Right lung (tissue), 5 donors: ENCODE data around the gene VAV3. TPM values are rescaled to one million over a fixed set of nuclear protein-coding genes. Genes with fewer than 3 reads are reported as not detected.

ENCODE experiments used
- DNase-seq, 2 donors: peaks; one replicate each; pipeline ENCODE4 v3.0.0-alpha.2; 2013
- polyA plus RNA-seq, 5 donors: library from polyadenylated mRNA; unstranded; fragments of 120-200 nt; gene quantifications; one replicate each; pipeline versions ENCODE4 v1.2.1 to v1.2.3, GENCODE V29; 2013; ENCODE audit warnings: inconsistent platforms in 1 of 5, low replicate concordance in 1 of 5; ENCODE audit not compliant: insufficient read length in 5 of 5, insufficient read depth in 1 of 5

The VAV3 gene
- polyA plus RNA-seq, 5 donors: 5.9 to 6.8 (median 6.6) TPM

DNA sequence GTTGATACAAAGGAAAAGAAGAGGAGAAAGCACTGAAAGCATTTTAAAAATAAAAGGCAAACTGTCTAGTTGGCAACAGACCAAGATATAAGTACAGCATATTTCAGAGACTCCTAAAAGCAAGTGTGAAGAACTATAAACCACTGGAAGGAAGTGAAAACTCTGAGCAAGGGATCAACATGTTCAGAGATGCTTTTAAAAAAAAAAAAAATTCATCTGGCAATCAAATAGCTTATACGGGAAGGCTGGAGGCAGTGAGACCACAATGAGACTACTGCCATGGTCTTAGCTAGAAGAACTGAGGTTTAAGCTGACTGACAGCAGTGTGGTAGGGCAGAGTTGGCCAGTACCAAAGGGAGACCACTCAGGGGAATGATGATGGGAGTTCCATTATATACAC is 124.3 kb downstream of the VAV3 start:
- no peak for DNase-seq

- DNase-seq: no peak
These were observed 126.9 kb downstream of the VAV3 start for GRCh38 chr1:107838056-107838455.

DNA sequence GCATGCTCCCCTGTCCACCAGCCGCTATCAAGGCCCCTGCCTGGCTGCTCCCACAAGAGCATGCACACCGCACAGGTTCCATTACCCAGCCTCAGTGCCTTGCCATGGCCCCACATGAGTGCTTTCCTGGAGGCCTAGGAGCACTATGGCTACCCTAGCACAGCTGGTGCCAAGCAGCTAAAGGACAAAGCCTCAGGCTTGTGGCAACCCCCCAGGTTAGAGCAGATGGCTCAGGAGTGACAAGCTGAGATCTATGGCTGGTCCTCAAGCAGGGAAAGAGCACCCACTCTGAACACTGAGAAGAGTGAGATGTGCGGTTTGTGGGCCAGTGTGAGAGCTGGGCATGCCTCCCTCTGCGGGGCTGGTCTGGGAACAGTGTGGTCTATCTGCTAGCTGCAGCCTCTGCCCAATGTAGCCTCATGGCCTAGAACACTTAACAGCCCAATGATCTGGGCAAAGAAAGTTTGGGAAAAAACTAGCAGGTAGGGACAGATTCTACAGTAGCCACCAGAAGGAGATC is 129.8 kb downstream of the VAV3 start:
- no peak for DNase-seq

- DNase-seq: no peak
These were observed 131.9 kb downstream of the VAV3 start for GRCh38 chr1:107833061-107833460.

GRCh38 chr1:107831921-107832320 is 133.1 kb downstream of the VAV3 start:
- no peak for DNase-seq

GRCh38 chr1:107830526-107830925 is 134.5 kb downstream of the VAV3 start:
- DNase-seq: no peak

DNA sequence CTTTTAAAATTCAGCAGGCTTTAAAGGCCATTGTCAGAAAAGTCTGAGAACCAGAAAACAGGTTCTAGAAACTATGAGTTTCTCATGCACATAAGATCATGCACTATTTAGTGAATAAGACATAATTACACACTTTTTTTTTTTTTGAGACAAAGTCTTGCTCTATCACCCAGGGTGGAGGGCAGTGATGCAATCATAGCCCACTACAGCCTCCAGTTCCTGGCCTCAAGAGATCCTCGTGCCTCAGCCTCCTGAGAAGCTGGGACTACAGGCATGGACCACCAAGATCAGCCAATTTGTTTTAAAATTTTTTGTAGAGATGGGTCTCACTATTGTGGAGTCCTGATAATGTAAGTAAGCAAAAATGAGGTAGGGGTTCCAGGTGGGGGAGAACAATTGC is 134.9 kb downstream of the VAV3 start:
- no peak for DNase-seq

DNA sequence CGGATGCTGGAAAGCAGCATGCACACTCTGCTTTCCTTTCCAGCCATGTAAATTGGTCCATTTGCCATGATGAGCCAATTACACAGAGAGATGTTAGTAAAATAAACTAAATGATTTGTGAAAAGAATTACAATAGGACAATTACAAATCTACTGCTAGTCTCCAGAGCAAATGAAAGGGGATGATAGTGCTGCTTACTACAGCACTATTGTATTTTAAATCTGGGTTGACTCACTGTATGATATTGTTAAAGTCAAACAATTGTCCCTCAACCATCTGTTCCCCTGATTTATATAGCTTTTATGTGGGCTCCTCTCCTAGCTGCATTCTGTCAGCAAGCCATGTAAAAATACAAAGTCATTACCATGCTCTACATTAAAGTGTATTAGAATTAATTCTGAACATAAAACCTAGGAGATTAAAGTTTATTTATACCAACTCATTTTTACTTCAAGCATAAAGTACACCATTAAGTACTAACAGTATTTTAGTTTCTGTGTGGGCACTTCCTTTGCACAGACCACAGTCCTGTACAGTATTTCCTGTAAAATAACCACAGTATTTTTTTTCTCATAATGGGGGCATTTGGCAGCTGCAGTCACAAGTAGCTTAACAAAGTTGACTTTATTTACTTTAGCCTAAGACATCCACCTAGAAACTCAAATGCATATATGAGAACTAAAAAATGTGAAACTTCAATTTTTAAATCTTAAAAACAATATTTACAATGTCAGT is 135.8 kb downstream of the VAV3 start:
- DNase-seq: no peak

- no peak for DNase-seq
These were observed 140.0 kb downstream of the VAV3 start for GRCh38 chr1:107824946-107825345.

GRCh38 chr1:107821340-107821739 is 143.6 kb downstream of the VAV3 start:
- DNase-seq: no peak

DNA sequence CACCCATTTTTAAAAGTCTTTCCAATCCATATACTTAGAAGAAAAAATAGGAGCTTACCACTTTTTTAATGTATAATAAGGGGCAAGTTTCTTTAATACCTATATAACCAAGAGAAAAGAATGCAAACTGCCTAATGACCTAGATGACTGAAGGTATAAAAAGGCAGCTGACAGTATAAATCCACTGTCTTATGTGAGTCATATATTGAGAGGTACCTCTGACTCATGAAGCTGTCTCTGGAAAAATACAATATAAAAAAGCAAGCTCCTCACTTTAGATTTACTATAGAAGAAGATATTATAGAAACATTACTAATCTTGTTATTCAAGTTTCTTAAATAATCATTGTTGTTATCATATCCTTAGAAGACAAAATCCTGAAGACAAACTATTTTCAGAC is 144.2 kb downstream of the VAV3 start:
- no peak for DNase-seq

DNA sequence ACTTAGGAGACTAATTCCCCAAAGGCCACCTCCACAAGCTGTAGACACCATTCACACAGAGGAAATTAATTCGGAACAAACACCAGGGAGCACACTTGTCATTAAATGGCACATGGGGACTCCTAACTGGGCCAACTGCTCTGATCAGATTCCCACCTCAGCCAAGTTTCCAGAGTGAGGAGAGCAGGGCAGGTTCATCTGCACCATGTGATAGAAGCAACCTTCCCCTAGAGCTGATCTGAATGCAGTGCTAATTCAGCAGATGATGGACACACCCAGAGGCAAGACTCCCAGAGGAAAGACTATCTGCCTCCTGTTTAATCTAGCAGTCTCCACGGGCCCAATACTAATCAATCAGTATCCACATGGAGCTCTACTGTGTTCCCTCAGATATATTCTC is 147.0 kb downstream of the VAV3 start:
- DNase-seq: no peak

DNA sequence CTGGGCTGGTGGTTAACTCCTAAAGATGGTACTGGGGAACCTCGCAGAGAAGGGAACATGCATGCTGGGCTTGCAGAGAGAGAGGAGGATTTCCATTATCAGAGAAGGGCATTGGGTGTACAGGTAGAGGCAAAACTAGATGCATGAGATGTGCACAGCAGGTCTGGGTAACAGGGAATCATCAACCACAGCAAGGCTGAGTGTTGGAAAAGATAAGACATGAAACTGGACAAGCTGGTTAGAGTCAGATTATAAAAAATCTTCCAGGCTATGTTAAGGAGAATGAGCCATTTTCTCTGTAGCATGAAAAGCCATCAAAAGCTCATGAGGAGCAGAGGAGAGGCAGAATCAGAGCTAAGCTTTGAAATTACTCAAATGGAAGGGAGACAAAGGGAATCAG is 147.8 kb downstream of the VAV3 start:
- DNase-seq: no peak

GRCh38 chr1:107810291-107810951 is 154.6 kb downstream of the VAV3 start:
- no peak for DNase-seq

GRCh38 chr1:107807855-107808254 is 157.1 kb downstream of the VAV3 start:
- no peak for DNase-seq

DNA sequence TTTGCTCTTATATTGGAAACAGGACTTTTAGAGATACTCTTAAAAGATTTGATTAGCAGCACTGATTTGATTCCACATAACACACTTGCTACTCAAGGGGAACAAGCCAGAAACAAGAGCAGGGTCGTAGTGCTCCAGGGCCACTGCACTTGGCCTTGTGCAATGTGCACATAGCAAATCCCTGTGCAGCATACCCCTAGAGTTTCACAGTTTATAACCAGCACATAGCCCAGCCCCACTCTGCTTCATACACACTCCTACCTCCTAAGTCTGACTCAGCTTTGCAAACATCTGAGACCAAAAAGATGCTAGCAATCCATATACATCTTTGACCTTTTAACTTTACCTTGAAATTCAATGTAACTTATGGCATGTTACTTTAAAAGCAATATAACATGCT is 157.6 kb downstream of the VAV3 start:
- no peak for DNase-seq

- no peak for DNase-seq
These were observed 158.1 kb downstream of the VAV3 start for GRCh38 chr1:107806902-107807301.

- DNase-seq: no peak
These were observed 160.2 kb downstream of the VAV3 start for GRCh38 chr1:107804741-107805140.

GRCh38 chr1:107804134-107804533 is 160.8 kb downstream of the VAV3 start:
- DNase-seq: no peak

- no peak for DNase-seq
These were observed 161.4 kb downstream of the VAV3 start for GRCh38 chr1:107803579-107803978.

- no peak for DNase-seq
These were observed 162.3 kb downstream of the VAV3 start for GRCh38 chr1:107802654-107803053.

DNA sequence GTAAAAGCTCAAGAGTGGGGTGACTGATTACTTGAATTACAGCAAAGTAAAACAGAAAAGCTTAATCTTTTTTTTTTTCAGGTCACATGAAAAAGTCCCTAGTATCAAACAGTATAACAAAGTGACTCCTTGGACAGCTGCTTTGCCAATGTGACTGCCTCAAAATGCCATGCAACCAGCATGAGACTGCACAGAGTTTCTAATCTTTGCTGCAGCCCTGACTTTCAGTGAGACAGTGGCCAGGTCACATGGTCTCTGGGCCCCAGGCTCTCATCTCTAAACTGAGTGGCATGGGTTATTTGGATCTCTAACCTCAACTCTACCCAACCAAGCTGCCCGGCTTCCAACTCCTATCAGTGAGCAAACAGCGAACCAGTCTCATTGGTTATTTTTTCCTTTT is 169.0 kb downstream of the VAV3 start:
- no peak for DNase-seq

- no peak for DNase-seq
These were observed 169.5 kb downstream of the VAV3 start for GRCh38 chr1:107795441-107795840.

- DNase-seq: no peak
These were observed 170.4 kb downstream of the VAV3 start for GRCh38 chr1:107794571-107794970.
